PC-3 (cell line): Measurements from ENCODE around the gene TRPM7.

Experiments used
- CTCF ChIP-seq: fragments of 300-600 bp; sonication (generic); conservative IDR thresholded peaks from 2 replicates; pipeline ENCODE4 v1.5.1; 2017; ENCODE audit warnings: antibody characterized with exemption, low read depth, mild to moderate bottlenecking, low read length
- EZH2phosphoT487 ChIP-seq: fragments of 300-600 bp; sonication (generic); IDR thresholded peaks from 2 replicates; pipeline ENCODE4 v1.6.1; 2018; ENCODE audit warnings: mild to moderate bottlenecking, antibody characterized with exemption, low read length, borderline replicate concordance

- TF ChIP-seq CTCF (no peak), EZH2phosphoT487 (no peak)
These were observed 9.7 kb downstream of the TRPM7 start for GRCh38 chr15:50676799-50677483.
